COR-L47 (cell line): ENCODE data around the gene MUC5AC.
"Not testable (repeated sequence)": the region's sequence is repeated elsewhere in the genome, so short reads cannot be mapped to it uniquely, and the experiment has no call there.

Experiments used
- DNase-seq: peaks from one replicate; lab custom pipeline; 2025; lab: John Stamatoyannopoulos, UW

The MUC5AC gene

DNA sequence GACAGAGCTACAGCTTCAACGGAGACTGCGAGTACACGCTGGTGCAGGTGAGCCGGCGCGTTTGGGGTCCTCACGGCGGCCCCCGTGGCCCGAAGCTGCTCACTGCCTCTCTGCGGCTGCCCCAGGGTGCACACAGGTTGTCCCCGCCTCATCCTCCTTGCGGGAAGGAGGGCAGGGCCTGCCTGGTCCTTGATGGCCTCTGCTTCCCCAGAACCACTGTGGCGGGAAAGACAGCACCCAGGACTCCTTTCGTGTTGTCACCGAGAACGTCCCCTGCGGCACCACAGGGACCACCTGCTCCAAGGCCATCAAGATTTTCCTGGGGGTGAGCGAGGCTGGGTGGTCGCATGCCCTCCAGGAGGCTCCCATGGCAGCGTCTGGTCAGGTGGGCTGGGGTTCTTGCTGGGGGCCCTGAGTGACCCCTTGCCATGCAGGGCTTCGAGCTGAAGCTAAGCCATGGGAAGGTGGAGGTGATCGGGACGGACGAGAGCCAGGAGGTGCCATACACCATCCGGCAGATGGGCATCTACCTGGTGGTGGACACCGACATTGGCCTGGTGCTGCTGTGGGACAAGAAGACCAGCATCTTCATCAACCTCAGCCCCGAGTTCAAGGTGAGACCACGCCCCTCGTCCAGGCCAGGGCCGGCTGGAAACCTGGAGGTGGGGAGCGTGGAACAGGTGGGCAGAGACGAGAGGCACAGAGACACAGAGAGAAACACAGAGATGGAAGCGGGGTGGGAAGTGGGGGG lies 19.4 kb downstream of the MUC5AC start:
- no peak for DNase-seq

DNA sequence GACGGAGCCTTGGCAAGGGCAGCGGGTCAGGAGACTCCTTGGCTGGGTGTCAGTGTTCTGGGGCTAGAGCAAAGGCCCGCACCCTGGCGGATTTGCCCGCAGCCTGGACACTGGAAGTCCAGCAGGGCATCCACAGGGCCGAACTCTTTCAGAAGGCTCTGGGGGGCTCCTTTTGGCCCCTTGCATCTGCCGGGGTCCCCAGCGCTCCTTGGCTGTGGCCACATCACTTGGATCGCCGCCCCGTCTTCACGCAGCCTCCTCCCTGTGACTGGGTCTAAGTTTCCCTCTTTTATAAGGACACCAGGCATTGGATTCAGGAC lies 20.0 kb downstream of the MUC5AC start:
- no peak for DNase-seq

DNA sequence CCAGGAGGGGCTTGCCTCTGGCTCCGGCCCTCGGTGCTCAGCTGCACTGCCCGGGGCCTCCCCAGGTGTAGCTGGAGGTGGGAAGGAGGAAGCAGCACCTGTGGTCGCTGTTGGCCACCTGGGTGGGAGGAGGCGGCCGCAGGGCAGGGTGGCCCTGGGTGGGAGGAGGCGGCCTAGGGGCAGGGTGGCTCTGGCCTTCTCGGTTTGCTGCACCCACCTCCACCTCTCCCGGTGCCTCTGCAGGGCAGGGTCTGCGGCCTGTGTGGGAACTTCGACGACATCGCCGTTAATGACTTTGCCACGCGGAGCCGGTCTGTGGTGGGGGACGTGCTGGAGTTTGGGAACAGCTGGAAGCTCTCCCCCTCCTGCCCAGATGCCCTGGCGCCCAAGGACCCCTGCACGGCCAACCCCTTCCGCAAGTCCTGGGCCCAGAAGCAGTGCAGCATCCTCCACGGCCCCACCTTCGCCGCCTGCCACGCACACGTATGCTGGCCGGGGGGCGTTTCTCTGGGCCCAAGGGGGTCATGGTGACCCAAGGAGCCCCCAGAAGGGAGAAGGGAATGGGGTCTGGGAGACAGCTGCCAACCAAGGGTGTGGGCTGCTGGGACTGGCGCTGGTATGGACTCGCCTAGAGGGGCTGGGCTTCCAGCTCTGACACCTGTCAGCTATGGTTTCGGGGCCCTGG lies 20.6 kb downstream of the MUC5AC start:
- DNase-seq: no peak

DNA sequence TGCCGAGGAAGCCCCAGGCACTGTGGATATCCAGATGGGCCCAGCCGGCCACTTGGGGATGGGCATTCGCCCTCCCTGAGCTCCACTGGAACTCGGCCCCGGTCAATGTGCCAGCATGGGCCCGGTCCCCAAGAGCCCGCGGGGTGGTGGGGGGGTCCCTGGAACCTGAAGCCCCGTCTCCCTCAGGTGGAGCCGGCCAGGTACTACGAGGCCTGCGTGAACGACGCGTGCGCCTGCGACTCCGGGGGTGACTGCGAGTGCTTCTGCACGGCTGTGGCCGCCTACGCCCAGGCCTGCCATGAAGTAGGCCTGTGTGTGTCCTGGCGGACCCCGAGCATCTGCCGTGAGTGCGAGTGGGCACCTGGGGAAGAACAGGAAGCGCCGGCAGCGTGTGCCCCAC lies 21.2 kb downstream of the MUC5AC start:
- no peak for DNase-seq

DNA sequence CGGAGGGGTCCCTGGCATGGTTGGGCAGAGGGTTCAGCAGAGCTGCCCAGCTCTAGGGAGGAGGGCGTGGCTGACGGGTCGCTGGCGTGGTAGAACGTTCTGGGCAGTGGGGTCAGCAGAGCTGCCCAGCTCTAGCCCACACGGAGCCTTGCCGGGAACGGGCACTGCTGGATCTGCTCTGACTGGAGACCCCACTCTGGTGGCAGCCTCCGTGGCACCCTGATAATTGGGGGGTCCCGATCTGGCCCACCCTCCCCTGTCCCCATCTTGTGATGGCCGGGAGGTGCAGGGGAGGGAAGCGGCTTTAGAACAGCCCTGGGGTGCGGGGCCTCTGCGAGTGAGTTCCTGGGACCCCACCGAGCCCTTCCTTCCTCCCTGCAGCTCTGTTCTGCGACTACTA lies 21.9 kb downstream of the MUC5AC start:
- no peak for DNase-seq

DNA sequence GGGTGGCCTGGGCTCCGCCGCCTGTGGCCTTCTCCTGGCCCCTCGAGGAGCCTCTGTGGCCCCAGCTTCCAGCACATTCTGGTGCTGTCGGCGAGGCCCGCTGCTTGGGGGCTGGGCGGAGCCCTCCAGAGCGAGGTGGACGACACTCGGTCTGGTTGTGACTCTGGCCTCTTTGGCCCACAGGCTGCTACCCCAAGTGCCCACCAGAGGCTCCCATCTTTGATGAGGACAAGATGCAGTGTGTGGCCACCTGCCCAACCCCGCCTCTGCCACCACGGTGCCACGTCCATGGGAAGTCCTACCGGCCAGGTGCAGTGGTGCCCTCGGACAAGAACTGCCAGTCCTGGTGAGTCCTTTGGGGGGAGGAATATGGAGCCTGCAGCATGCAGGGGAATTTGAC lies 22.4 kb downstream of the MUC5AC start:
- no peak for DNase-seq

DNA sequence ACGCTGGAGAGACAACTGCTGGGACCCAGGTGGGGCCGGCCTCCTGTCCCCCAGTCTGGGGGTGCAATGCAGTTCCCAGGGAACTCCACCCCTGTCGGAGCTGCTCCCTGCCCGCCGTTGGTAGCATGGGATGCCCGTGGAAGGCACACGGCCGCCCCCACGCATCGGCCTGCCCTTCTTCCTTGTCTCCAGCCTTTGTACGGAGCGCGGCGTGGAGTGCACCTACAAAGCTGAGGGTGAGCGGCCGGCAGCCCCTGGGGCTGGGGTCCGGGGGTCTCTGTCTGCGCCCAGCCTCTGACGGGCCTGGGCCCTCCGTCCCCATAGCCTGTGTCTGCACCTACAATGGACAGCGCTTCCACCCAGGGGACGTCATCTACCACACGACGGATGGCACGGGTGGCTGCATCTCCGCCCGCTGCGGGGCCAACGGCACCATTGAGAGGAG lies 23.2 kb downstream of the MUC5AC start:
- DNase-seq: no peak

DNA sequence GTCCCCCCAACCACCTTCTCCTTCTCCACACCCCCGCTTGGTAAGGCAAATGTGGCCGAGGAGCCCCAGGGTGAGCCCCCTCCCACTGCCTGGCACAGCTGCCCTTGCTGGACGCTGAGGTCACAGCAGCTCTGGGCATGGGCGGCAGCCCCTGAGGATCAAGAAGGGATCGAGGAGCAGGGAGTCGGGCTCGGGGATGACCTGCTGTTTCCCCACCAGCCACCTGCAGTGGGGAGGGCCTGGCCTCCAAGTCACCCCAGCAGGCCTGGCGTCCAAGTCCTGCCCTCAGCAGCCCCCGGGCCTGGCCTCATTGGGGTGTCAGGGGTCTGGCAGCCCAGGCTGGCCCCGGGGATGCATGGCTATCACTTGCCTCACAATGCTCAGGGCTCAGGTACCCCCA lies 23.7 kb downstream of the MUC5AC start:
- no peak for DNase-seq

DNA sequence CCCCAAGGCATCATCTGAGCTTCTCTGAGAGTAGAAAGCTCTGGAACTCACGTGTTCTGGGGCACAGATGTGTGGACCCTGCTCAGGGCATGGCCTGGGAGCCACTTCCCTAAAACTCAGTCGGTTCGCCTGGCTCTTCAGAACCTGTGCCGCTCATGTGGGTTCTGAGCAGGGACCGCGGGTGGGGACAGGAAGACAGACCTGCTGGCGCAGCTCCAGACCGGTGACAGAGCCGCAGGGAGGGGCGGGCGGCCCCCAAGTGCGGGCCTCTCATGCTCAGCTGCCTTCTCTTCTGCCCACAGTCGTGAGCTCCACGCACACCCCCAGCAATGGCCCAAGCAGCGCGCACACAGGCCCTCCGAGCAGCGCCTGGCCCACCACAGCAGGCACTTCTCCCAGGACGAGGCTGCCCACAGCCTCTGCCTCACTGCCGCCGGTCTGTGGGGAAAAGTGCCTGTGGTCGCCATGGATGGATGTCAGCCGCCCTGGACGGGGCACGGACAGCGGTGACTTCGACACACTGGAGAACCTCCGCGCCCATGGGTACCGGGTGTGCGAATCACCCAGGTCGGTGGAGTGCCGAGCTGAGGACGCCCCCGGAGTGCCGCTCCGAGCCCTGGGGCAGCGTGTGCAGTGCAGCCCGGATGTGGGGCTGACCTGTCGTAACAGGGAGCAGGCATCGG lies 24.2 kb downstream of the MUC5AC start:
- DNase-seq: peak; percentile 25

DNA sequence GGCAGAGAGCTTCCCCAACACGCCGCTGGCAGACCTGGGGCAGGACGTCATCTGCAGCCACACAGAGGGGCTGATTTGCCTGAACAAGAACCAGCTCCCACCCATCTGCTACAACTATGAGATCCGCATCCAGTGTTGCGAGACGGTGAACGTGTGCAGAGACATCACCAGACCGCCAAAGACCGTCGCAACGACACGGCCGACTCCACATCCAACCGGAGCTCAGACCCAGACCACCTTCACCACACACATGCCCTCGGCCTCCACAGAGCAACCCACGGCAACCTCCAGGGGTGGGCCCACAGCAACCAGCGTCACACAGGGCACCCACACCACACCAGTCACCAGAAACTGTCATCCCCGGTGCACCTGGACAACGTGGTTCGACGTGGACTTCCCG lies 26.4 kb downstream of the MUC5AC start:
- not testable (repeated sequence) for DNase-seq

DNA sequence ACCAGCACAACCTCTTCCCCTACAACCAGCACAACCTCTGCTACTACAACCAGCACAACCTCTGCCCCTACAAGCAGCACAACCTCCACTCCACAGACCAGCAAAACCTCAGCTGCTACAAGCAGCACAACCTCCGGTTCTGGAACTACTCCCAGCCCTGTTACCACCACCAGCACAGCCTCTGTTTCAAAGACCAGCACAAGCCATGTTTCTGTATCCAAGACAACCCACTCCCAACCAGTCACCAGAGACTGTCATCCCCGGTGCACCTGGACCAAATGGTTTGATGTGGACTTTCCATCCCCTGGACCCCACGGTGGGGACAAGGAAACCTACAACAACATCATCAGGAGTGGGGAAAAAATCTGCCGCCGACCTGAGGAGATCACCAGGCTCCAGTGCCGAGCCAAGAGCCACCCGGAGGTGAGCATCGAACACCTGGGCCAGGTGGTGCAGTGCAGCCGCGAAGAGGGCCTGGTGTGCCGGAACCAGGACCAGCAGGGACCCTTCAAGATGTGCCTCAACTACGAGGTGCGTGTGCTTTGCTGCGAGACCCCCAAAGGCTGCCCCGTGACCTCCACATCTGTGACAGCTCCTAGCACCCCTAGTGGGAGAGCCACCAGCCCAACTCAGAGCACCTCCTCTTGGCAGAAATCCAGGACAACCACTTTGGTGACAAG lies 30.8 kb downstream of the MUC5AC start:
- not testable (repeated sequence) for DNase-seq

DNA sequence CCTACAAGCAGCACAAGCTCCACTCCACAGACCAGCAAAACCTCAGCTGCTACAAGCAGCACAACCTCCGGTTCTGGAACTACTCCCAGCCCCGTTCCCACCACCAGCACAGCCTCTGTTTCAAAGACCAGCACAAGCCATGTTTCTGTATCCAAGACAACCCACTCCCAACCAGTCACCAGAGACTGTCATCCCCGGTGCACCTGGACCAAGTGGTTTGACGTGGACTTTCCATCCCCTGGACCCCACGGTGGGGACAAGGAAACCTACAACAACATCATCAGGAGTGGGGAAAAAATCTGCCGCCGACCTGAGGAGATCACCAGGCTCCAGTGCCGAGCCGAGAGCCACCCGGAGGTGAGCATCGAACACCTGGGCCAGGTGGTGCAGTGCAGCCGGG lies 32.1 kb downstream of the MUC5AC start:
- DNase-seq: not testable (repeated sequence)

DNA sequence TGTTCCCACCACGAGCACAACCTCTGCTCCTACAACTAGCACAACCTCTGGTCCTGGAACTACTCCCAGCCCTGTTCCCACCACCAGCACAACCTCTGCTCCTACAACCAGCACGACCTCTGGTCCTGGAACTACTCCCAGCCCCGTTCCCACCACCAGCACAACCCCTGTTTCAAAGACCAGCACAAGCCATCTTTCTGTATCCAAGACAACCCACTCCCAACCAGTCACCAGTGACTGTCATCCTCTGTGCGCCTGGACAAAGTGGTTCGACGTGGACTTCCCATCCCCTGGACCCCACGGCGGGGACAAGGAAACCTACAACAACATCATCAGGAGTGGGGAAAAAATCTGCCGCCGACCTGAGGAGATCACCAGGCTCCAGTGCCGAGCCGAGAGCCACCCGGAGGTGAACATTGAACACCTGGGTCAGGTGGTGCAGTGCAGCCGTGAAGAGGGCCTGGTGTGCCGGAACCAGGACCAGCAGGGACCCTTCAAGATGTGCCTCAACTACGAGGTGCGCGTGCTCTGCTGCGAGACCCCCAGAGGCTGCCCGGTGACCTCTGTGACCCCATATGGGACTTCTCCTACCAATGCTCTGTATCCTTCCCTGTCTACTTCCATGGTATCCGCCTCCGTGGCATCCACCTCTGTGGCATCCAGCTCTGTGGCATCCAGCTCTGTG lies 34.2 kb downstream of the MUC5AC start:
- not testable (repeated sequence) for DNase-seq

DNA sequence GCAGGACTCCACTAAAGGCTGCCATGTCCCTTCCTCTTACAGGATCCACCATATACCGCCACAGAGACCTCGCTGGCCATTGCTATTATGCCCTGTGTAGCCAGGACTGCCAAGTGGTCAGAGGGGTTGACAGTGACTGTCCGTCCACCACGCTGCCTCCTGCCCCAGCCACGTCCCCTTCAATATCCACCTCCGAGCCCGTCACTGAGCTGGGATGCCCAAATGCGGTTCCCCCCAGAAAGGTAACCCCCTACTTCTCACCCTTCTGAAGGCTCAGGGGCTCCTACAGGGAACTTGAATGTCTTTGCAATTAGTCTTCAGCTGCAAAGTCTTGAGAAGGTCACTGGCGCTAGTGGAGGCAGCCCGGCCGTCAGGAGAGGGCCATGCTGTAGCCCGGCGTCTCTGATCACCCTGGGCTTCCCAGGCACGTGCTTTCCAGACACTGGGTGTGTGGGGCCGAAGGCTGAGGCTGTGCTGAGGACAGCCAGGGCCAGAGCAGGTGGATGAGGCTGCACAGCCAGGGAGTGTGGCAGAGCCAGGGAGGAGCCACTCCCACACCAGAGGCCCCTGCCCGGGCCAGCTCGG lies 35.1 kb downstream of the MUC5AC start:
- DNase-seq: no peak

DNA sequence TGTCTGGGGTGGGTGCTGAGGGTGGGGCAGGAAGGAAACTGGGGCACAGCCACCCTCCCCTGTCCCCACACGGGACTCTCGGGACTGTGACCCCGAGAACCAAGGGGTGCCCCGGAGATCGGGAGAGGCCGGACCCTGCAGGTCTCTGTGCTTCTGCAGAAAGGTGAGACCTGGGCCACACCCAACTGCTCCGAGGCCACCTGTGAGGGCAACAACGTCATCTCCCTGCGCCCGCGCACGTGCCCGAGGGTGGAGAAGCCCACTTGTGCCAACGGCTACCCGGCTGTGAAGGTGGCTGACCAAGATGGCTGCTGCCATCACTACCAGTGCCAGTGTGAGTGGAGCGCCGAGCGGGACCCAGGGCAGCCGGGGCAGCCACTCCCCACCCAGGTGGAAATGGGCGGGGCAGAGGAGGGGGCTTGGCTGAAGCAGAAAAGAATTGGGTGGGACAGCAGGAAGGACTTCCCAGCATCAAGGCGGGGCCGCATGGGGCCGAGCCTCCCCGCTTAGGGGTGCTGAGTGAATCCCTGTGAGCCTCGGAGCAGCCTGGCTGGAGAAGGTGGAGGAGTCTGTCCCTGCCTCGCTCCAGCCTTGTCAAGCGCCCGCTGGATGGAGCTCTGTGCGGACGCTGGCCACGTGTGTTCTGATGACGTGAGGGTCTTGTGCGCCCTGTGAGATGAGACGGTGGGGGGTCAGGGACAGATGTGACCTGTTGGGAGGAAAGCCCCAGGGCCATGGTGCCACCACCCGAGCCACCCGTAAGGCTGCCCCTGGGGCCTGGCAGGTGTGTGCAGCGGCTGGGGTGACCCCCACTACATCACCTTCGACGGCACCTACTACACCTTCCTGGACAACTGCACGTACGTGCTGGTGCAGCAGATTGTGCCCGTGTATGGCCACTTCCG lies 35.8 kb downstream of the MUC5AC start:
- DNase-seq: no peak

DNA sequence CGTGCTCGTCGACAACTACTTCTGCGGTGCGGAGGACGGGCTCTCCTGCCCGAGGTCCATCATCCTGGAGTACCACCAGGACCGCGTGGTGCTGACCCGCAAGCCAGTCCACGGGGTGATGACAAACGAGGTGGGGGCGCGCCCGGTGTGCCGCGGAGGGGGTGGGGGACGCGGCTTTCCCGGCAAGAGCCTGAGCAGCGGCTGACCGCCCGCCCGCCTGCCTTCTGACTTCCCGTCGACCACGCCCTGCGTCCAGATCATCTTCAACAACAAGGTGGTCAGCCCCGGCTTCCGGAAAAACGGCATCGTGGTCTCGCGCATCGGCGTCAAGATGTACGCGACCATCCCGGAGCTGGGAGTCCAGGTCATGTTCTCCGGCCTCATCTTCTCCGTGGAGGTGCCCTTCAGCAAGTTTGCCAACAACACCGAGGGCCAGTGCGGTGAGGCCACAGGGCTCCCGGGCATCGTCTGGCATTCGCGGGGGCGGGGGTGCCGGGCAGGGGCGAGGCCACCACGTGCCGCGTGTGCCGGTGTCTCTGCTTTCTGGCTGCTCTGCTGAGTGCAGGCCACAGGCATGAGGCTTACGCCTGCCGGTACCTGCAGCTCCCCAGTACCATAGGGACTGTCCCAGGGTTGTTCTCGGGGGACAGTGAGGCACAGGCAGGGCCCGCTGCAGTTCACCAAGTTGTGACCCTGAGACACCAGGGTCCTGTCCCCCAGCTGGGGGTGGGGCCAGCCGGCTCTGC lies 36.7 kb downstream of the MUC5AC start:
- no peak for DNase-seq

DNA sequence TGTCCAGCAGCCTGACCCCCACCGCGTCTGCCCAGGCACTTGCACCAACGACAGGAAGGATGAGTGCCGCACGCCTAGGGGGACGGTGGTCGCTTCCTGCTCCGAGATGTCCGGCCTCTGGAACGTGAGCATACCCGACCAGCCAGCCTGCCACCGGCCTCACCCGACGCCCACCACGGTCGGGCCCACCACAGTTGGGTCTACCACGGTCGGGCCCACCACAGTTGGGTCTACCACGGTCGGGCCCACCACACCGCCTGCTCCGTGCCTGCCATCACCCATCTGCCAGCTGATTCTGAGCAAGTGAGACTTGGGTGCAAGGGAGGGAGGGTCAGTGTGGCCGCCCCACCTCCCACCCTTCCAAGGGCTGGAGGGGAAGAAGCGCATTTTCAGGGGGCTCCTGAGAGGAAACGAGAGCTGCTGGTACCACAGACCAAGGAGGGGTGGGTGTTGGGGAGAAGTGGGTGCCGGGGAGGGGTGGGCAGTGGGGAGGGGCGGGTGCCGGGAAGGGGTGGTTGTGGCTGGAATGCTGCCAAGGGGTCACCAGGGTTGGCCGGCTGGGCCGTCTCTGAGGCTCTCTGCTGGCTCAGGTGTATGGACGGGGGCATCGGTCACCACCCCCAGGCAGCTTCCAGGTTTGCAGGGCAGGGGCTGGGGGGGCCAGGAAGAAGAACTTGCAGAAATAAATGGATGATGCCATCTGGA lies 37.4 kb downstream of the MUC5AC start:
- no peak for DNase-seq

DNA sequence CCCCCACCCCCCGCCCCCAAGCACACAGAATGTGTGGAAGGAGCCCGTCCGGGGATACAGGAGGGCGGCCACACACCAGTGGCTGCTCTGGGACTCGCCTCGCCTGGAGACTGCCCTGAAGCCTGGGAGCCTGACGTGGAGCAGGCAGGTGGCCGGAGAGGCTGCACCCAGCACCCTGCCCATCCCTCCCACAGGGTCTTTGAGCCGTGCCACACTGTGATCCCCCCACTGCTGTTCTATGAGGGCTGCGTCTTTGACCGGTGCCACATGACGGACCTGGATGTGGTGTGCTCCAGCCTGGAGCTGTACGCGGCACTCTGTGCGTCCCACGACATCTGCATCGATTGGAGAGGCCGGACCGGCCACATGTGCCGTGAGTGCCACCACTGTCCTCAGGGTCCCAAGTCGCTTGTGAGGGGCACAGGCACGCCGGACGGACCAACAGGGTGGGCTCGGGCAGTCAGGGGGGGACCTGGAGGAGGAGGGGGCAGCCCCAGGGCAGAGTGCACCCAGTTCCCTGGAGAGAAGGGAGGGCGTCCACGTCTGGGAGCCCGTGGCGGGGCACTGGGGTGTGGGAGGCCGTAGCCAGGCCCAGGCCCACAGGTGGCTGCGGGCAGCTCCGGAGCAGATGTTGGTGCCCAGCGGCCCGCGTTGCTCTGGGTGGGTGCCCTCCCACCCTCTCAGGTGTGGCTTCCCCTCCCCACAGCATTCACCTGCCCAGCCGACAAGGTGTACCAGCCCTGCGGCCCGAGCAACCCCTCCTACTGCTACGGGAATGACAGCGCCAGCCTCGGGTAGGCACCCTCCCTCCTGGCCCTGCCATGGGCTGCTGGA lies 38.1 kb downstream of the MUC5AC start:
- DNase-seq: no peak
